Measurements from ENCODE around the gene USP35.

DNA sequence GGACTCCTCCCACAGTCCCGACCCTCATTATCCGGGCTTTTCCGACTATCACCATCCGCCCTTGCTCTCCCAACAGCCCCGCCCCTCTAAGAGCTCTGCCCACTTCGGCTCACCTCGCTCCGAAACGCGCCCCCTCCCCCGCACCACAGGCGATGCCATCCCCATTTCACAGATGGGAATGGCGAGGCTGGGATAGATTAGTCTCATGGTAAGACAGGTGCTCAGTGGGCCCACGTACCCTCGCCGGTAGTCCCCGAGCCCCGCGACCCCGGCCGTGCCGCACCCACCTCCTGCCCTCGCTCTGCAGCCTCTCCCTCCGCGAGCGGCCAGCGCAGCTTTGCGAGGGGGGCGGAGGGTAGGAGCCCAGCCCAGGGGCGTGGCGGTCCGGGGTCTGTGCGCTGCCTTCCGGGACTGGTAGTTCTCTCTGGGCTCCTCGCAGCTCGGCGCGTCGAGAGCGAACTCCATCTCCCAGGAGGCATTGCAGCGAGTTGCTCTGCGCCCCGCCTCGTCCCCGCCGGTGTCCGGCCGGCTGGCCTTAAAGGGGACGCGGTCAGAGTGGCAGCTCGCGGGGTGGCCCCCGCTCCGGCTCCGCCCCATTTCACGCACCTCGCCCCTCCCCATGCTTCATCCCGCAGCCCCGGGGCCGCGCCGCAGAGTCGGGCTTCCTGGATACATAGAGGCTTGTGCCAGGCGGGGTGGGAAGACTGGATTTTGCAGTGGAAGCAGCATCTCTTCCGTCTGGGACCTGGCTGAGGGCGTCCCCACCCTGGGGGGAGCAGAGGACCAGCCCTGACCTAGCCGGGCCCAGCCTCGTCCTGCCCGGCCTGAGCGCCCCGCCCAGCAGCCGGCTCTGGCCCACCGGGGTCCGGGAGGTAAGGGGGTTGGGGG, at the start of gene USP35, which contains the start of gene KCTD21:
- no peak for TF ChIP-seq EP300 (IDR thresholded peaks at IDR 0.05)
- TF ChIP-seq, protein P1, sequence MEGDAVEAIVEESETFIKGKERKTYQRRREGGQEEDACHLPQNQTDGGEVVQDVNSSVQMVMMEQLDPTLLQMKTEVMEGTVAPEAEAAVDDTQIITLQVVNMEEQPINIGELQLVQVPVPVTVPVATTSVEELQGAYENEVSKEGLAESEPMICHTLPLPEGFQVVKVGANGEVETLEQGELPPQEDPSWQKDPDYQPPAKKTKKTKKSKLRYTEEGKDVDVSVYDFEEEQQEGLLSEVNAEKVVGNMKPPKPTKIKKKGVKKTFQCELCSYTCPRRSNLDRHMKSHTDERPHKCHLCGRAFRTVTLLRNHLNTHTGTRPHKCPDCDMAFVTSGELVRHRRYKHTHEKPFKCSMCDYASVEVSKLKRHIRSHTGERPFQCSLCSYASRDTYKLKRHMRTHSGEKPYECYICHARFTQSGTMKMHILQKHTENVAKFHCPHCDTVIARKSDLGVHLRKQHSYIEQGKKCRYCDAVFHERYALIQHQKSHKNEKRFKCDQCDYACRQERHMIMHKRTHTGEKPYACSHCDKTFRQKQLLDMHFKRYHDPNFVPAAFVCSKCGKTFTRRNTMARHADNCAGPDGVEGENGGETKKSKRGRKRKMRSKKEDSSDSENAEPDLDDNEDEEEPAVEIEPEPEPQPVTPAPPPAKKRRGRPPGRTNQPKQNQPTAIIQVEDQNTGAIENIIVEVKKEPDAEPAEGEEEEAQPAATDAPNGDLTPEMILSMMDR (IDR thresholded peaks at IDR 0.05): no peak

Measured in sigmoid colon (tissue), 4 donors.